Stomach smooth muscle (tissue), 2 donors: ENCODE data around the gene TGFBR3.
"Not testable (repeated sequence)": the region's sequence is repeated elsewhere in the genome, so short reads cannot be mapped to it uniquely, and the experiment has no call there.

Experiments used
- H3K27ac ChIP-seq: one replicate; pipeline ENCODE4 v1.7.0; 2013; ENCODE audit warnings: mild to moderate bottlenecking, low read length, inconsistent platforms
- H3K27me3 ChIP-seq, 2 donors: one replicate each; pipeline ENCODE4 v1.7.0; 2013; ENCODE audit warnings: low read length in 2 of 2; ENCODE audit not compliant: insufficient read depth in 2 of 2, control insufficient read depth in 1 of 2
- H3K36me3 ChIP-seq, 2 donors: one replicate each; pipeline ENCODE4 v1.7.0; 2013; ENCODE audit warnings: low read length in 2 of 2; ENCODE audit not compliant: control insufficient read depth in 2 of 2, insufficient read depth in 2 of 2
- H3K4me1 ChIP-seq: one replicate; pipeline ENCODE4 v1.7.0; 2013; ENCODE audit warnings: low read length; ENCODE audit not compliant: control insufficient read depth, insufficient read depth
- H3K4me3 ChIP-seq, 2 donors: one replicate each; pipeline ENCODE4 v1.7.0; 2013; ENCODE audit warnings: low read length in 2 of 2
- H3K9ac ChIP-seq, 2 donors: one replicate each; pipeline ENCODE4 v1.7.0; 2013; ENCODE audit warnings: low read length in 2 of 2, mild to moderate bottlenecking in 1 of 2
- H3K9me3 ChIP-seq, 2 donors: one replicate each; pipeline ENCODE4 v1.7.0; 2013; ENCODE audit warnings: low read length in 2 of 2; ENCODE audit not compliant: control insufficient read depth in 2 of 2
- donor health status: healthy.
- donor health status: Pancreatic carcinoma.

TGFBR3 gene

DNA sequence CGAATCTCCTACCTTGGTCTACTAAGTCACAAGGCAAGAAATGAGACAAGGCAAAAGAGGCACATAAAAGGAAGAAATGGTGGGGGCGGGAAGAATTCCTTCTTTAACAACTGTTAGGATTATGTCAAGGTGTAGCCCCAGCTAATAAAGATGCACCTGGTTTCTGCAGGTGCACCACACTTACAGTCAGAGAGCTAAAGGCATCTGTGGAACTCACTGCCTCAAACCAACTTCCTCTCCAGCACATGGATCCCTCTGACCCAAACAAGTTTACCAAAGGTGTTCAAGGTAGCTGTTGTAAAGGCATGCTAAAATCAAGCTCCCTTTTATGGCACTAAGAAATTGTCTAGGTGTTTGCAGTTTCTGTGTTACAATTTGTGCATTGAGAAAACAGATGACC is 38.1 kb downstream of the TGFBR3 start:
- H3K4me1 ChIP-seq: peaks cover 54% of the 10 kb centered on the region
- no peaks in the 10 kb centered on the region for H3K27me3 ChIP-seq
- no peak overlapping the region for H3K9ac ChIP-seq
- no peak overlapping the region for H3K4me3 ChIP-seq
- no peak overlapping the region for H3K27ac ChIP-seq
- H3K36me3 ChIP-seq: no peaks in the 10 kb centered on the region
- H3K9me3 ChIP-seq: peaks cover 0 to 8% of the 10 kb centered on the region in 2 donors

DNA sequence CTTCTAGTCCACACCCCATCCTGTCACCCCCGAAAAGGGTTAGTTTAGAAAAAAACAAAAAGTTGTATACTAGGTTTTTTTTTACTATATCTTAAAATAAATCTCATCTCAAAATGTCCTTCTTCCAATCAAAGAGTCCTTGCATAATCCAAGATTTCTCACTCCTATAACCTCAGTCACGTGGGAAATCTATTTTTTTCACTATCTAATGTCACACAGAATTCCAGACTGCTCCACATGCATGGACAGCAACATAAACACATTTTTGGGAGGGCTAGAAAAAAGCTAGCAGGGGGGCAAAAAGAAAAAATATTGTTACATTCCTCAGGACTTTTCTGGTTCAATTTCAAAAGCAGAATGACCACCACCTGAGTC is 39.3 kb downstream of the TGFBR3 start:
- Histone ChIP-seq H3K9me3 (peaks cover 0 to 8% of the 10 kb centered on the region in 2 donors), H3K27me3 (no peaks in the 10 kb centered on the region), H3K27ac (peak overlapping the region; percentile 26), H3K9ac (peak overlapping the region in 1 of 2 donors; percentile 30), H3K4me1 (peaks cover 47% of the 10 kb centered on the region), H3K4me3 (no peak overlapping the region), H3K36me3 (no peaks in the 10 kb centered on the region)

DNA sequence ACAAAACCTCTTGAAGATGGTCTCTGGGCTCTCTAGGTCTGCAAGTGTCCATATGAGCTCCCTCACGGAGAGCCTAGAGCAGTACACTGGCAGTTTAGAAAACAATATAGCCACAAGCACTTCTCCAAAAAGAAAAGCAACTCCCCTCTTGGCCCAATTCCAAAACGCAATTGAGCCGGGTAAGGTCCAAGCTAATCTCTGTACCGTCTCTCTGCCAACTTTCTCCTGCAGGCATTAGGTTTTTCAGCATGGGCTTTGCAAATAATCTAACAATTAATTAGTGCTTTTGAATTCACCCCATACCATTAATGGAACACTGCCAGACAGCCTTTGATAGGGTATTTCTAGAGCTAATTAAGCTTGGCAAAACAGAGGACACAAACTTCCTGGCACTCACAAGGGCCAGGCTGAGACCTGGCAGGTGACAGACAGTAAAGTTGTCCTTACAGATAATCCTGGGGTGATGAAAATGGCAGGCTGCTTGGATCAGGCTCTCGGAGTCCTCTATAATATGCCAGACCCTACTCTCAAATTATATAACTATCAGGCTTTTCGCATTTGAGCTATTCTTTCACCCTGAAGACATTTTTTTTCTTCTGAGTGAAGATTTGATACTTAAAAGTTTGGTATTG is 39.8 kb downstream of the TGFBR3 start:
- Histone ChIP-seq H3K27me3 (no peaks in the 10 kb centered on the region), H3K27ac (peak overlapping the region; percentile 26), H3K4me3 (peak overlapping the region in 1 of 2 donors; percentile 49), H3K4me1 (peaks cover 42% of the 10 kb centered on the region), H3K9me3 (peaks cover 0 to 8% of the 10 kb centered on the region in 2 donors), H3K9ac (peak overlapping the region in 1 of 2 donors; percentile 30), H3K36me3 (no peaks in the 10 kb centered on the region)

DNA sequence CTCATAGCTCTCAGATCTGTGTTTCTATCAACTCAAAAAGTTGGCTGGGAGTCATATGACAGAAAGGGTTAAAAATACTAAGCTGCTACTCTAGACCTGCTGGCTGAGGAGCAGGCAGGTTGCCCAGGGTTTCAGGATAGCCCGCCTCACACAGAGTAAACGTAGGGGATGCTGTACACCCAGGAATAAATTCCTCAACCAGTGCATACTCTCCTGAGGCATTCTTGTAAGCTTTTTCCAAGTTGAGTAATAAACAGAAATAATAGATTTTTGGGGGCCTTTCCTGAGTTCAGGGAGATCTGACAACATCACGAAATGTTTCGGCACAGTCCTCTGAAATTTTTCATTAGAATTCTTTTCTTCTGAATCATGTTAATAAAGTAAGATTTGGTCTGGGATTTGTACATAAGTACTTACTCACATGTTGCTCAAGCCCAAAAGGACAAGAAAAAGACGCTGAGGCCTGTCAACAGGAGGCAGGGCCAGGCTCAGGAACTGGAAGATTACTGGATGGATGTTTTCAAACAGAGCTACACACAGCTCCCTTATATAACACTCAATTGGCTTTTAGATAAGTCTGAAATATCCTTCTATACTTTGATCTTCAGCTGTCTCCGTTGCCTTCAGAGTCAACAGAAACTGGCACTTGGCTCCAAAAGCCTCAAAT is 41.0 kb downstream of the TGFBR3 start:
- Histone ChIP-seq H3K36me3 (no peaks in the 10 kb centered on the region), H3K9ac (peak overlapping the region in 1 of 2 donors; percentile 23), H3K9me3 (peaks cover 0 to 8% of the 10 kb centered on the region in 2 donors), H3K27me3 (no peaks in the 10 kb centered on the region), H3K27ac (peak overlapping the region; percentile 26), H3K4me3 (no peak overlapping the region), H3K4me1 (peaks cover 33% of the 10 kb centered on the region)

DNA sequence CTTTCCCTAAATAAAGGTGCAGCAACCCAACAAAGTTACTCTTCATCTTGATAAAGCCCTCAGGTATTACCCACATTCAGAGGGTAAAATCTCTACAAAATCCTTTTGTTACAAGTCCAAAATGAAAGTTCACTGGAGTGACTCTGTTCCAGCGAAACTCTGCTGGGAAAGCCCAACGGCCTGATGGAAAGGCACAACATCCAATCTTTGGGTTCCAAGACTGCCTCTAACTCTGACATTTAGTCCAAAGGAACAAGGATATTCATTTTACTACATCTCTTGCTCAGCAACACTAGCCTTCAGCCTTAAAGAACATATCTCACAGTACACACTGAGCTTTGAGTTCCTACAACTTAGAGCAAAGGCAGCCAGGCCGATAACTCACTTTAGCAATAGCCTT is 42.1 kb downstream of the TGFBR3 start:
- Histone ChIP-seq H3K36me3 (no peaks in the 10 kb centered on the region), H3K27ac (no peak overlapping the region), H3K4me1 (peaks cover 28% of the 10 kb centered on the region), H3K9ac (no peak overlapping the region), H3K4me3 (no peak overlapping the region), H3K27me3 (no peaks in the 10 kb centered on the region), H3K9me3 (peaks cover 0 to 8% of the 10 kb centered on the region in 2 donors)

DNA sequence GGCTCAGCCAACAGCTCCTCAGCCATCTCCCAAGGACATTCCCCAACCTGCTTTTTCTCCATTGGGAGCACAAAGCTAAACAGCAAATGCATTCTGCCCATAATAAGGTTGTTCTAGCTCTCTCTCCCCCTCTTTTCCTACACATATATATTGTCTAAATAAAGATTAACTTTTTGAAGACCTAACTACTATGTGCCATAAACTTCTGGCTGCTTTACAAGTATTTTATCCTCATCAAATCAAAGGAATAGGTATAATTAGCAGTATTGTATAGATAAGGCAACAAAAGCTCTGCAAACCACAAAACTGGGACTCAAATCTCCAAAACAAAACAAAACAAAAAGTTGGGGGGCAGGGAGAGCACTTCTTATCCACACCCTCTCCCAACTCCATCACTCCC is 43.4 kb downstream of the TGFBR3 start:
- Histone ChIP-seq H3K4me1 (peaks cover 23% of the 10 kb centered on the region), H3K27me3 (no peaks in the 10 kb centered on the region), H3K9ac (no peak overlapping the region), H3K36me3 (no peaks in the 10 kb centered on the region), H3K9me3 (peaks cover 0 to 8% of the 10 kb centered on the region in 2 donors), H3K27ac (peak overlapping the region; percentile 11), H3K4me3 (no peak overlapping the region)

DNA sequence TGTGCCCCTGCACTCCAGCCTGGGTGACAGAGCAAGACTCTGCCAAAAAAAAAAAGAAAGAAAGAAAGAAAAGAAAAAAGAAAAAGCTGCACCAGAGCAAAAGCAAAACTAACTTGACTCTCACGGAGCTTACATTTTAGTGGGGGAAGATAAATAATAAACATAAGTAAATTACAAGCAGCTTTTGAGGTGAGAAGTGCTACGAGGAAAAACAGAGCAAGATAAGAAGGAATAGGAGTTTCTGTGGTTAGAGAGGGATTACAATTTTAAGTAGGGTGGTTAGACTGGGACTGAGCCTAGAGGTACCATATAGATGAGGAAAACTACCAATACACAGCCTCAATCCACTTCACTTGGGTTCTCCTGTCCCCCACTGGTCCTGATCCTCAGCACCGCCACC is 43.9 kb downstream of the TGFBR3 start:
- Histone ChIP-seq H3K36me3 (no peaks in the 10 kb centered on the region), H3K9me3 (peaks cover 0 to 8% of the 10 kb centered on the region in 2 donors), H3K4me3 (no peak overlapping the region), H3K4me1 (peaks cover 21% of the 10 kb centered on the region), H3K9ac (no peak overlapping the region), H3K27me3 (no peaks in the 10 kb centered on the region), H3K27ac (peak overlapping the region; percentile 11)

DNA sequence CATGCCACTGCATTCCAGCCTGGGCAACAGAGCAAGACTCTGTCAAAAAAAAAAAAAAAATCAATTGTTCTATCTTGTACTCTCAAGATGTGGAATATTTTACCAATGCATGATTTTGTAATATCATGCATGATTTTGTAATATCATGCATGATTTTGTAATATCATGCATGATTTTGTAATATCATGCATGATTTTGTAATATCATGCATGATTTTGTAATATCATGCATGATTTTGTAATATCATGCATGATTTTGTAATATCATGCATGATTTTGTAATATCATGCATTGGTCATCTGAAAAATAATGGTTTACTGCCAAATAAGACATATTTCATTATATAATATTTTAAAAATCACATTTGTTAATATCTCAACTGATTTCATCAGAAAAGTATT is 45.7 kb downstream of the TGFBR3 start:
- H3K27me3 ChIP-seq, H3K36me3 ChIP-seq, H3K4me3 ChIP-seq, H3K9me3 ChIP-seq, H3K4me1 ChIP-seq, H3K9ac ChIP-seq, H3K27ac ChIP-seq: not testable (repeated sequence)

DNA sequence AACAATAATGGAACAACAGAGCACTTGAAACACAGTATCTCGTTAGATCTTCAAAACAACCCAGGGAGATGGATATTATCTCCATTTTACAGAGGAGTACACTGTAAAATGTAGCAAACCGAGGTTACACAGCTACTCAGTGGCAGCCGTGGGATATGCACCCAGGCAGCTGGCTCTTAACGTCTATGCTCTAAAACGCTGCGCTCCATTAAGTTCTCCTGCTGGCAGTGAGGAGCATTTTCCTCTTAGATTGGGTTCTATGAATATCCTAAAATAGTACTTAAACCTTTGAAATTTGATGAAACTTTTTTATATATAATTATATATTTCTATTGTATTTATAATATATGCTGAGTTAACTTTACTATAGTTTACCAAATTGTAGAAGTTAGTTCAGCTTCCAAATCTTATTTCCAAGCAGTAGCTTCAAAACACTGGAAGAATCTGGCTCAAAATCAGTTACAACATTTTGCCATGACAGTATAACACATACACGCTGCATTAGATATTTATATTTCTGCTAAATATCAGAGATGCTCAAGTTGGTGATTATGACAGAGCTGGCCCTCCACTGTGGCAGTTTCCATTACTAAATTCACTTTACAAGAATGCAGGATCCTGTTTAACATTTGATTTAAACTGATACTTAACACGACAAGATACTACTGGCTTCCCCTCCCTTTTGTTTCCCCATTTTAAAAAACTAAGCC is 49.5 kb downstream of the TGFBR3 start:
- peak overlapping the region; percentile 49 for H3K27ac ChIP-seq

DNA sequence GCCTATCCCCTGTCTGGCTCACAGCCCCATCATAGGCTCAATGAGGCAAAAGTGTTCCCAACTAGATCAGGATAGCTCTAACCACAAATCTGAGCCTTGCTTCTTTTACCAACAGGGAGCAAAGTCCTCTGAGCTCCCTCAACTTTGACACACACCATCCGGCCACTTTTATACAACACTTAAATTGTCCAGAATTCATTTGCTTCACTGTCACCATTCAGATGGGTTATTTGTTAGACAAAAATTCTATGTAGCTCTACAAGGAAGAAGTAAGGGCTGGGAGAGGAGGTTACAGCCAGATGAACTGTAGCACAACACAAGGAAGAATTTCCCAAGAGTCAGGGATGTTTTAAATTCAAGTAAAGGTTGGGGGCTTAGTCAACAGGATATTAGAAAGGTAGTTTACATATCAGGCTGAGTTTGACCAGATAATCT is 50.8 kb downstream of the TGFBR3 start:
- peaks cover 28% of the 10 kb centered on the region for H3K4me1 ChIP-seq

More for the DNA sequence above, 49.5 kb downstream of the TGFBR3 start:
- H3K27me3 ChIP-seq: no peaks in the 10 kb centered on the region
- H3K4me1 ChIP-seq: peaks cover 15% of the 10 kb centered on the region
- H3K36me3 ChIP-seq: no peaks in the 10 kb centered on the region
- H3K9ac ChIP-seq: no peak overlapping the region
- H3K9me3 ChIP-seq: no peaks in the 10 kb centered on the region
- peak overlapping the region; percentile 29 to 31 for H3K4me3 ChIP-seq

More for the DNA sequence above, 50.8 kb downstream of the TGFBR3 start:
- Histone ChIP-seq H3K9me3 (no peaks in the 10 kb centered on the region), H3K9ac (no peak overlapping the region), H3K36me3 (no peaks in the 10 kb centered on the region), H3K27ac (peak overlapping the region; percentile 49), H3K27me3 (no peaks in the 10 kb centered on the region), H3K4me3 (no peak overlapping the region)
